ENCODE data around the gene RNF17. TPM values are rescaled to one million over a fixed set of nuclear protein-coding genes. Genes with fewer than 3 reads are reported as not detected.

Gene RNF17
- total and polyA plus RNA-seq, 10 of the 15 experiments (the other 5 are each of a cell fraction or from before 2014, with no cell fraction given), result not detected

DNA sequence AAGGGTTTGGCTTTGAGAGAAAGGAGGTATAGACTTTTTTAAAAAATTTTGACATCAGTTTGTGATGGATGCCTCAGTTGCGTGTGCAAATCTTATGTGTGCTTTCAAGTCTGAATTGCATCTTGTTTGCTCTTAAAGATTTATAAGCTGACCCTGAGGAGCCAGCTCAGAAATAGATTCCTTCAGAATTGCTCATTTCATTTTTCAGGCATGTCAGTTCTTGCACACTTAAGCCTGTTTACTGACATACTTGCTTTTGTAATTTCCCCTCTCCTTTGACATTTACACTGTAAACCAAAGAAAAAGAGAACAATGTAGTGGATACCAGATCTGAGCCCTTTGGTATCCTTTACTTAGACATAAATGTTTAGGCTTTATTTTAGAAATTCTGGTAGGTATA lies 87.6 kb downstream of the RNF17 start:
- Histone ChIP-seq H2AFZ (ENCODE audit: control insufficient read depth, low read depth, low read length) (no peak overlapping the region), H3K27ac (ENCODE audit: control insufficient read depth, insufficient read depth) (no peak overlapping the region), H3K36me3 (ENCODE audit: control insufficient read depth in 2 of 2, insufficient read depth in 2 of 2, low read length in 1 of 2) (no peaks in the 10 kb centered on the region), H3K4me3 (no peak overlapping the region), H3K27me3 (replicated peaks in 1 of 2; ENCODE audit: control insufficient read depth in 2 of 2, insufficient read depth in 2 of 2, low read length in 1 of 2) (no peaks in the 10 kb centered on the region), H3K9ac (ENCODE audit: control insufficient read depth, insufficient read depth, low read length) (no peak overlapping the region), H3K4me2 (ENCODE audit: control insufficient read depth, insufficient read depth) (0 out of 2 replicates have a peak overlapping the region, but pooled peaks have one; percentile 20), H3K79me2 (ENCODE audit: control insufficient read depth, insufficient read depth, low read length) (no peaks in the 10 kb centered on the region), H3K9me3 (replicated peaks; ENCODE audit: control insufficient read depth, insufficient read depth, low read length) (no peaks in the 10 kb centered on the region), H4K20me1 (ENCODE audit: control insufficient read depth, insufficient read depth) (no peaks in the 10 kb centered on the region), H3K4me1 (ENCODE audit: control insufficient read depth, insufficient read depth, low read length) (peaks cover 7% of the 10 kb centered on the region; the same call in 1 of the 2 replicates)
- DNase-seq (ENCODE audit: low read depth, low spot score) (no peak), FAIRE-seq (peak; percentile 61), ATAC-seq (no peak; the same call in 2 of the 3 replicates)
- ChIA-PET POLR2A (no interaction called here), RAD21 (ENCODE audit: unreplicated experiment) (no interaction called here), SMC1A (ENCODE audit: uncharacterized antibody, unreplicated experiment) (interaction anchor here (0.6 to 1.4 kb wide), 3 partner anchors 8 to 254 kb away, joined by 3 read pairs; no protein-coding TSS in a partner anchor), CTCF (interaction anchor here (1.0 kb wide), 2 partner anchors 10 to 117 kb away, joined by 4 read pairs; no protein-coding TSS in a partner anchor)
- in situ Hi-C loops (cut with MboI), result no loop called here
- intact Hi-C loops (cut with micrococcal nuclease; ENCODE audit: unreplicated experiment), result loop anchor here (10.0 kb wide), 1 partner anchor 123 kb away; no protein-coding TSS in a partner anchor
- BruUV-seq (replicated peaks), result no TSS peak
- WGBS (ENCODE audit: insufficient coverage, insufficient replicate concordance, low lambda C conversion rate, missing lambda C conversion rate), result 54% methylated on average over 1 of the region's 1 CpG
- TF ChIP-seq SREBF1 (IDR thresholded peaks at IDR 0.05; ENCODE audit: low read length) (no peak), ESRRA (IDR thresholded peaks at IDR 0.05; ENCODE audit: low read length) (no peak), EZH2 (IDR thresholded peaks at IDR 0.05; ENCODE audit: borderline replicate concordance, control insufficient read depth, low read depth, low read length) (no peak), KLF5 (IDR thresholded peaks at IDR 0.05; ENCODE audit: partially characterized antibody) (no peak)

DNA sequence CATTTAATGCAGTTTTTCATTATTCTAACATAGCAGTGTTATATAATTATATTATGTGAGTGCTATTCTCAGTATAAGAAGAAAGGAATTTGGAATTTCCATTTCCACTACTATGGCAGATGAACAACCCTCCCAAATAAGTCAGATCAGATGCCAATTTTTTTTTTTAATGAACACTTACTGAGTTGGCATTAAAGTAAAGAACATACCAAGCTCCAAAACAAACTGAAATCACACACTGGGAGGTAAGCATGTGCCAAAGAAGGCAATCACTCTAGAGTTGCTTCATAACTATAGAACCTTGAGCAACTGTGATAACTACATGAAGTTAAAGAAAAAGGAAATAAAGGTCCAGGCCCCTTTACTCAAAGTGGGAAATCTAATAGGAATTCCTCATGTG lies 90.3 kb downstream of the RNF17 start:
- CTCF ChIA-PET, result no interaction called here
- H3K4me3 ChIP-seq, result no peak overlapping the region

More for the DNA sequence above, 90.3 kb downstream of the RNF17 start:
- Histone ChIP-seq H3K27ac (ENCODE audit: control insufficient read depth, insufficient read depth) (no peak overlapping the region), H3K4me2 (ENCODE audit: control insufficient read depth, insufficient read depth) (no peak overlapping the region), H3K9ac (ENCODE audit: control insufficient read depth, insufficient read depth, low read length) (no peak overlapping the region), H3K27me3 (replicated peaks in 1 of 2; ENCODE audit: control insufficient read depth in 2 of 2, insufficient read depth in 2 of 2, low read length in 1 of 2) (no peaks in the 10 kb centered on the region), H3K4me1 (ENCODE audit: control insufficient read depth, insufficient read depth, low read length) (peaks cover 7% of the 10 kb centered on the region; the same call in 1 of the 2 replicates), H4K20me1 (ENCODE audit: control insufficient read depth, insufficient read depth) (no peaks in the 10 kb centered on the region), H2AFZ (ENCODE audit: control insufficient read depth, low read depth, low read length) (no peak overlapping the region), H3K79me2 (ENCODE audit: control insufficient read depth, insufficient read depth, low read length) (no peaks in the 10 kb centered on the region), H3K9me3 (replicated peaks; ENCODE audit: control insufficient read depth, insufficient read depth, low read length) (no peaks in the 10 kb centered on the region), H3K36me3 (ENCODE audit: control insufficient read depth in 2 of 2, insufficient read depth in 2 of 2, low read length in 1 of 2) (no peaks in the 10 kb centered on the region)
- ChIA-PET RAD21 (ENCODE audit: unreplicated experiment) (no interaction called here), SMC1A (ENCODE audit: uncharacterized antibody, unreplicated experiment) (interaction anchor here (0.7 to 1.1 kb wide), 2 partner anchors 11 to 14 kb away, joined by 3 read pairs; no protein-coding TSS in a partner anchor), POLR2A (no interaction called here)
- ATAC-seq, result no peak
- FAIRE-seq, result no peak
- no TSS peak for BruUV-seq (replicated peaks)
- DNase-seq (ENCODE audit: low read depth, low spot score), result no peak
- TF ChIP-seq NR2C1 (IDR thresholded peaks at IDR 0.05), result no peak
- TF ChIP-seq, protein P1, sequence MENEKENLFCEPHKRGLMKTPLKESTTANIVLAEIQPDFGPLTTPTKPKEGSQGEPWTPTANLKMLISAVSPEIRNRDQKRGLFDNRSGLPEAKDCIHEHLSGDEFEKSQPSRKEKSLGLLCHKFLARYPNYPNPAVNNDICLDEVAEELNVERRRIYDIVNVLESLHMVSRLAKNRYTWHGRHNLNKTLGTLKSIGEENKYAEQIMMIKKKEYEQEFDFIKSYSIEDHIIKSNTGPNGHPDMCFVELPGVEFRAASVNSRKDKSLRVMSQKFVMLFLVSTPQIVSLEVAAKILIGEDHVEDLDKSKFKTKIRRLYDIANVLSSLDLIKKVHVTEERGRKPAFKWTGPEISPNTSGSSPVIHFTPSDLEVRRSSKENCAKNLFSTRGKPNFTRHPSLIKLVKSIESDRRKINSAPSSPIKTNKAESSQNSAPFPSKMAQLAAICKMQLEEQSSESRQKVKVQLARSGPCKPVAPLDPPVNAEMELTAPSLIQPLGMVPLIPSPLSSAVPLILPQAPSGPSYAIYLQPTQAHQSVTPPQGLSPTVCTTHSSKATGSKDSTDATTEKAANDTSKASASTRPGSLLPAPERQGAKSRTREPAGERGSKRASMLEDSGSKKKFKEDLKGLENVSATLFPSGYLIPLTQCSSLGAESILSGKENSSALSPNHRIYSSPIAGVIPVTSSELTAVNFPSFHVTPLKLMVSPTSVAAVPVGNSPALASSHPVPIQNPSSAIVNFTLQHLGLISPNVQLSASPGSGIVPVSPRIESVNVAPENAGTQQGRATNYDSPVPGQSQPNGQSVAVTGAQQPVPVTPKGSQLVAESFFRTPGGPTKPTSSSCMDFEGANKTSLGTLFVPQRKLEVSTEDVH (IDR thresholded peaks at IDR 0.05; ENCODE audit: low read depth, partially characterized antibody), result no peak
- in situ Hi-C loops (cut with MboI), result no loop called here
- intact Hi-C loops (cut with micrococcal nuclease; ENCODE audit: unreplicated experiment), result loop anchor here (10.0 kb wide), 1 partner anchor 120 kb away; no protein-coding TSS in a partner anchor

All from GM12878 (cell line).